ENCODE measurements around the gene ART4.

The ART4 gene

DNA sequence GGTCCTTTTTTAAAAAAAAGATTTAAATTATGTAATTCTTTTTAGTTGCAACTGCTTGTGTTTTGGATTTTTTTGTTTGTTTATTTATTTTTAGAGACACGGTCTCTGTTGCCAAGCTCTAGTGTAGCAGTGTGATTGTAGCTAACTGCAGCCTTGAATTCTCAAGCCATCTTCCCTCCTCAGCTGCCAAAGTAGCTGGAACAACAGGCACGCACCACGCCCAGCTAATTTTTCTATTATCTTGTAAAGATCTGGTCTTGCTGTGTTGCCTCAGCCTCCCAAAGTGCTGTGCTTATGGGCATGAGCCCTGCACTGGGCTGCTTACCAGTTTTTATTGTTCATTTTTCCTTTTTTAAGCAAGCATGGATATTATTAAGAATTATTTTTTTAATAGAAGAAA lies 10.6 kb upstream of the ART4 start:
- DNase-seq (ENCODE audit: low read depth, low spot score), result no peak
- H3K27ac ChIP-seq, result no peak overlapping the region

- DNase-seq (ENCODE audit: low read depth, low spot score), result no peak
- no peak overlapping the region for H3K27ac ChIP-seq
Observed at GRCh38 chr12:14852880-14853279, 9.6 kb upstream of the ART4 start.

DNA sequence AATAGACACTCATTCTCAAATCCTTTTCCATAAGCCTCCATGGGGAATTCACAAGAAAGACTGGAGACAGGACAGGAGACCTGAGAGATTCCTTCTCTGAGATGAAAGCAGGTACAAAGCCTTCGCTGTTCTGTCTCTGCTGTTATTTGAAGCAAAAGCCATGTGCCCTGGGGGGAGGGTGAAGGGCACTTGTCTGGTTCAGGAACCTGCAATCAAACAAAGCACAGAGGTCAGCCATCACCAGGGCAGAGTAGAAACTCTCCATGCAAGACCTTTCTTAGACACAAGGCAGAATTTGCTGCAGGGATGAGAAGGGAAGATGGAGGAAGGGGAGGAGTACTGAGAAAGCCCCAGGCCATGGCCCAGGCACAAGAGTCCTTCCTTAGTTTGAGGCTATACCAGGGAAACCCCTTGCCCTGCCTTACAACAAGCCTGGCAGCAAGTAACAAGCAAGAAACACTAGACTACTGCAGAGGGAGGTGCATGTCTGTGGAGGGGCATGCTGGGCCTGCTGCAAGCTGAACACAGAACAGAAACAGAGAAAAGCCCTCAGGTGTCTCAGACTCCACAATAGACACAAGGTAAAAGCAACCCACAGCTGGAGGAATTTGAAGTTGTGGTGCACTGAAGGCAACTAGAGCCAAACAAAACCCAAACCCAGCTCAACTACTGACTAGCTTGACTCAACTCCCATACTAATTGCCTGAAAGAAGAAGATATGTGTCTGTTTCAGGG lies 7.8 kb upstream of the ART4 start:
- no peak for DNase-seq (ENCODE audit: low read depth, low spot score)
- no peak overlapping the region for H3K27ac ChIP-seq

DNA sequence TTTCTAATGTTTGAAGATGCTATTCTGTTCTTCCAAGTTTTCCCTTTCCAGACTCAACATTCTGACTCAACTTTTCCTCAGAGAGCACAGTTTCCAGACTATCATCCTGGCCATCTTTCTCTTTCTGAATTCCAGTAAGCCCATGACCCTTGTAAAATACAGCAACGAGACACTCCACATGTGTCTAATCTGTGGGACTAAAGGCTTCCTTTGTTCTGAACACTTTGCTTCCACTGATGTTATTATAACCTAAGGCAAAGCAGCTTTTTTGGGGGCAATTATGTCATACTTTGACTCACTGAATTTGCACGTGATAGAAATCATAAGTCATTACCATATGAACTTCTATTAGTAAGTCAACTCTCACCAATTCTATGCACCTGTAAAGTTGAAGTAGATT lies 6.3 kb upstream of the ART4 start:
- no peak for DNase-seq (ENCODE audit: low read depth, low spot score)
- no peak overlapping the region for H3K27ac ChIP-seq

GRCh38 chr12:14846876-14847580 lies 3.7 kb upstream of the ART4 start:
- no peak for DNase-seq (ENCODE audit: low read depth, low spot score)
- no peak overlapping the region for H3K27ac ChIP-seq

GRCh38 chr12:14846042-14846587 lies 2.8 kb upstream of the ART4 start:
- no peak overlapping the region for H3K27ac ChIP-seq
- no peak for DNase-seq (ENCODE audit: low read depth, low spot score)

- no peak for DNase-seq (ENCODE audit: low read depth, low spot score)
- no peak overlapping the region for H3K27ac ChIP-seq
Observed at GRCh38 chr12:14845350-14845750, 2.0 kb upstream of the ART4 start.

GRCh38 chr12:14844401-14844800 lies 1.1 kb upstream of the ART4 start:
- no peak for DNase-seq (ENCODE audit: low read depth, low spot score)
- H3K27ac ChIP-seq, result no peak overlapping the region

- no peak for DNase-seq (ENCODE audit: low read depth, low spot score)
- no peak overlapping the region for H3K27ac ChIP-seq
Observed at GRCh38 chr12:14842315-14842714, 1.0 kb downstream of the ART4 start.

DNA sequence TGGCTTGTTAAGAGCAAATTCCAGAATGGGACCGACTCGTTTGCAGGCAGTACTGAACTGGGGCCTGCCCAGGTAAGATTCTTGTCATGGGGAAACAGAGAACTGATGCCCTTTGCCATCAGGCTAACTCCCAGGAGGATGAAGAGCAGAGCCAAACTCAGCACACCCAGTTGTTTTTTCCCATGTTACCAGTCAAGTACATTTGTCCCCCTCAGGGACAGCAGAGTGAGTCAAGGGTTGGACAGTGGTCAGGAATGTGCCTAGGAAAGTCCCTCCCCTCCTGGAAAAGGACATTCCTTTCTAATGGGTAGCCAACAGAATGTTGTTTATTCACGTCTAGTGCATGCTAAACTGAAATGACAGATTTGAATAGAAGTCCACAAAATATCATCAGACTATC lies 1.6 kb downstream of the ART4 start:
- no peak for DNase-seq (ENCODE audit: low read depth, low spot score)
- H3K27ac ChIP-seq, result no peak overlapping the region

DNA sequence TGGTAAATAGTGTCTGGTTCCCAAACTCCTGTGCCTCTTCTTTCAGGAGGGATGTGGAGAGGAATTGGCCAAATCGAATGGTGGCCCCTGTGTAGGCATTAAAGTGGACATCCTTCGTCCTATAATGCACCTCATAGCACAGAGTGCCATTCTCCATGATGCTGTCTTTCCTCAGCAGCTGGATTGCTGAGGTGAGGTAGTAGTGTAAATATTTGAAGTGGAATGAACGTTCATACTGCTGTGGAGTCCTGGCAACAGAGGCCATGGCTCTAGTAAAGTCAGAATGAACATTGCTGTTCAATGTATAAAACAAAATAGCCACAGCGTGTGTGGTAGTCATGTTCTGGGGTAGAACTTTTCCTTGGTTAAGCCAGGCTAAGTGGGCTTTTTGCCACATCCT lies 2.7 kb downstream of the ART4 start:
- no peak for DNase-seq (ENCODE audit: low read depth, low spot score)

DNA sequence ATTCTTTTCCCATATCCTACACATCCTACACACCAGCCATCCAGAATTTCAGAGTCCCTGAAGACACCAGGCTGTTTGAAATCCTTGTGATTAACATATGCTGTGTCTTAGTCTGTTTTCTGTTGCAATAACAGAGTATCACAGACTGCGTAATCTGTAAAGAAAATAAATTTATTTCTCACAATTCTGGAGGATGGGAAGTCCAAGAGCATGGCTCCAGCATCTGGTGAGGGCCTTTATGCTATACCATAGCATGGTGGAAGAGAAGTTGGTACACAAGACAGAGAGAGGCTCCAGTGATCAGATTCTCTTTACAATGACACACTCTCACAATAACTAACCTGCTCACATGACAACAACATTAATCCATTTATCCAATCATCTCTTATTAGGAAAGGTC lies 4.1 kb downstream of the ART4 start:
- no peak for DNase-seq (ENCODE audit: low read depth, low spot score)
- H3K27ac ChIP-seq, result no peak overlapping the region

More for the DNA sequence above, 2.7 kb downstream of the ART4 start:
- no peak overlapping the region for H3K27ac ChIP-seq

DNA sequence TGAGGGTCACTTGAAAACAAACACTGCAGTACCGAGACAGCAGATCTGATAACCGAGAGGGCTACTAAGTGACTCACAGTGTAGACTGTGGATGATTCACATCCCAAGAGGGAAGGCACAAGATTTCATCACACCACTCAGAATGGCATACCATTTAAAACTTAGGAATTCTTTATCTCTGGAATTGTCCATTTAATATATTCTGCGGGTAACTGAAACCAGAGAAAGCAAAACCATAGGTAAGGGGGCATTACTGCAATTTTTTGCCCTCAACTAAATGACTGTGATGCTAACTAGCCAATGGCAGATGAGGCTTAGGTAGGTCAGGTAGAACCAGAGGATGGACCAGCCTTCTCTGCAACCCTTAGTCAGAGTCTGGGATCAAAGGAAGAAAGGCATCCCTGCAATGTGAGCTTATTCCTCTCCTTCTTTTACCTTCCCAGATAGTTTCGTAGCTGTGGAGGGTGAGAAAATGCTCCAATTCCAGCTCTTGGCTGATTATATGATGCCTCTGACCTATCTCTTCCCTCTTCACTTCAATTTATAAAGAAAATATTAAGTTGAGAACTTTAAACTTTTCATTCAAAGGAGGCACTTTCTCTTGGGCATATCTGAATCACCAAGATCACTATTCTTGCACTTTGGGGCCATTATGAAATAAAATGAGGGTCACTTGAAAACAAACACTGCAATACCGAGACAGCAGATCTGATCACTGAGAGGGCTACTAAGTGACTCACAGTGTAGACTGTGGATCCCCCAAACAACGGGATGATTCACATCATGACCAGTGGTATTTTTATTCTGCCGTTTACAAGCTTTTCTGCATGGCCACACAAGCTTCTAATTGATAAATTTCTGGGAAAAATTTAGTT lies 6.8 kb downstream of the ART4 start:
- H3K27ac ChIP-seq, result peak overlapping the region; percentile 73
- DNase-seq (ENCODE audit: low read depth, low spot score), result no peak

DNA sequence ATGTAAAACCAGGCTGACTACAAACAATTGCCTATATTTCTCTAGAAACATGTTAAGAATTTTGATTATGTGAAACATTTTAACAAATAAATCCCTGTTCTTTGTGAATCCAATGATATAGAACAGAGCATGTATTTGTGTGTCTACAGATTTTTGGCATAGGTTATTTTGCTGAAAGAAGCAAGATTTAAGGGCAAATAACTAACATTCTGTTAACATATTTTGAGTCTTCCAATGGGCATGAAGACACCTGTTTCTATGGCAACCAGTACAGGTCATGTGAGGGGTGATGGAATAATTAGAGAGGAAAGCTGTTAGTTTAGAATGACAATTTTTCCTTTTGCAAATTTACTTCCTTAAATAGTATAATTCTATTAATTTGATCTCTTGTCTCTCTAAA lies 8.8 kb downstream of the ART4 start:
- DNase-seq (ENCODE audit: low read depth, low spot score), result no peak
- no peak overlapping the region for H3K27ac ChIP-seq

- H3K27ac ChIP-seq, result no peak overlapping the region
- no peak for DNase-seq (ENCODE audit: low read depth, low spot score)
Observed at GRCh38 chr12:14833952-14834351, 9.4 kb downstream of the ART4 start.

- no peak overlapping the region for H3K27ac ChIP-seq
- no peak for DNase-seq (ENCODE audit: low read depth, low spot score)
Observed at GRCh38 chr12:14833336-14833735, 10.0 kb downstream of the ART4 start.

GRCh38 chr12:14828892-14829291 lies 14.4 kb downstream of the ART4 start:
- DNase-seq (ENCODE audit: low read depth, low spot score), result no peak
- H3K27ac ChIP-seq, result no peak overlapping the region

GRCh38 chr12:14827043-14827442 lies 16.3 kb downstream of the ART4 start:
- peak overlapping the region; percentile 24 for H3K27ac ChIP-seq
- no peak for DNase-seq (ENCODE audit: low read depth, low spot score)

- H3K27ac ChIP-seq, result peak overlapping the region; percentile 24
- no peak for DNase-seq (ENCODE audit: low read depth, low spot score)
Observed at GRCh38 chr12:14826491-14826890, 16.8 kb downstream of the ART4 start.

GRCh38 chr12:14825256-14825655 lies 18.1 kb downstream of the ART4 start:
- H3K27ac ChIP-seq, result no peak overlapping the region
- DNase-seq (ENCODE audit: low read depth, low spot score), result no peak
